Calu3 (cell line): ENCODE measurements around the gene TAS2R41. TPM values are rescaled to one million over a fixed set of nuclear protein-coding genes. Genes with fewer than 3 reads are reported as not detected.

Experiments
- BruUV-seq: library from RNA; stranded (reverse); fragments of 400-500 nt; replicated peaks from 2 replicates; lab custom pipeline; 2021; lab: Mats Ljungman, UMichigan
- CTCF ChIA-PET: fragments of 300-600 bp; sonication (Branson Sonifier 250); formaldehyde crosslinking; loops from one replicate; lab custom pipeline; 2022; ENCODE audit warnings: antibody characterized with exemption; lab: Charles Lee
- DNase-seq: peaks from one replicate; pipeline ENCODE4 v3.0.0; 2022
- H3K27ac Mint-ChIP-seq: one replicate; pipeline ENCODE4 v1.8.0; 2022; ENCODE audit warnings: mixed read lengths; ENCODE audit not compliant: unreplicated experiment
- H3K27me3 Mint-ChIP-seq: one replicate; pipeline ENCODE4 v1.8.0; 2022; ENCODE audit warnings: mixed read lengths; ENCODE audit not compliant: unreplicated experiment
- H3K36me3 Mint-ChIP-seq: one replicate; pipeline ENCODE4 v1.8.0; 2022; ENCODE audit warnings: mild to moderate bottlenecking, moderate library complexity, mixed read lengths; ENCODE audit not compliant: insufficient read depth, unreplicated experiment
- H3K4me1 Mint-ChIP-seq: one replicate; pipeline ENCODE4 v1.8.0; 2022; ENCODE audit warnings: mild to moderate bottlenecking, low read depth, mixed read lengths; ENCODE audit not compliant: unreplicated experiment
- H3K4me3 Mint-ChIP-seq: one replicate; pipeline ENCODE4 v1.8.0; 2022; ENCODE audit warnings: mild to moderate bottlenecking, low read depth, moderate library complexity, mixed read lengths; ENCODE audit not compliant: unreplicated experiment
- H3K9me3 Mint-ChIP-seq: one replicate; pipeline ENCODE4 v1.8.0; 2022; ENCODE audit warnings: low read depth, mixed read lengths; ENCODE audit not compliant: unreplicated experiment
- intact Hi-C: fragments of 100-400 bp; cut with micrococcal nuclease; formaldehyde crosslinking; loops from one replicate; pipeline ENCODE4 v1.10.0; 2022; ENCODE audit not compliant: unreplicated experiment
- total RNA-seq: library from RNA; stranded (reverse); gene quantifications from 2 replicates; pipeline ENCODE4 v1.2.3, GENCODE V29; 2022
- TF ChIP-seq, protein P1 (sequence below): fragments of 200-600 bp; IDR thresholded peaks from one replicate; pipeline ENCODE4 v1.8.0; 2022; ENCODE audit warnings: antibody characterized with exemption; ENCODE audit not compliant: unreplicated experiment

TAS2R41 gene
- total RNA-seq, 1 experiment from 2014 or later: not detected

DNA sequence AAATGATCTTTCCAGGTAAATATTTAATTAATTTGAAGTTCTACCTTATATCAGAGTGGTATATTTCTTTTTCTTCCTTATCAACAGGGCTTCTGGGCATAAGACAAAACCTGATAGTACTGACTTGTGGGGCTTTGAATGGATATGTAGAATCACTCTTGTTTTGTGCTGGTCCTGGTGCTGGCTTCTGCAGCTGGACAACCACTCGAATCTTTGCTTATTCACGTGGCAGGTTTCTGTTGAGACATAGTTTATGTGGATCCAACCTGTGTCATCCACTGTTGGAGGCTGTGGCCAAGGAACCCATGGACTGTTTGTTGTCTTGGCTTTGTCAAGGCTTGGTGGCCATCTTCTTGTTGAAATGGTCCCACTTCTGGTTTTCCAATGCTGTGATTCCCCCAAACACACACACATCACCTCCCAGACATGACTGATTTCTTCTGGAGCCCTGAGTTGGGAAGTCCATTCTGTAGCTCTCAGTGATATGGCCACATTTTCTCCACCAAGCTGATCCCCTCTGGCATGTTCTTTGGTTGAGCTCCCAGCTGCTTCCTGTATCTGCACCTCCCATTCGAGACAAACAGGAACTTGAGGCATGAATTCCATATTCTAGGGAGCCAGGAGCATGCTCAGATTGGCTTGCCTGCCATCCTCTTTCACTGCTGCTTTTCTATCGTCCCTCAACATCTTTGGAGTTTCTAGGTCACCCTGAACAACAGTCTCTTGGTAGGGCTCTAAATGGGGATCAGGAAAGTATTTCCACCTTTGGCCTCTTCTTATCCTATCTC is 19.5 kb downstream of the TAS2R41 start:
- no TSS peak for BruUV-seq

DNA sequence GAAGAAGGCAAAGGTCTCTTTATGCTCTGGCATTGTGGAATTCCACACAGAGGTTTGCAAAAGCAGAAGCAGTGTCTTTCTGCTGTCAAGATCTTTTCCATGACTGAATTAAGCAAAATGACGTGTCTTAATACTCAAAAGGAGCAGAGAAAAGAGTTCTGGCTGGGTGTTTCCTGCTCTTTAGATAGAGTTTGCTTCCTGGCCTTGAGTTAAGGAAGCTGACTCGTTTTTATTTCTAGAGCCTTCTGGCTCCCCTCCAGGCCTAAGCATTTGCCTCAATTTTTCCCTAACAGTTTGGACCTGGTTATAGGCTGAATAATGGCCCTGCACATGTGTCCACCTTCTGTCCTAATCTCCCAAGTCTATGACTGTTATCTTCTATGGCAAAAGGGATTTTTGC is 21.6 kb downstream of the TAS2R41 start:
- CTCF ChIA-PET: no interaction called here
- no peak overlapping the region for H3K27ac Mint-ChIP-seq
- H3K9me3 Mint-ChIP-seq: no peaks in the 10 kb centered on the region
- DNase-seq: no peak
- TF ChIP-seq, protein P1, sequence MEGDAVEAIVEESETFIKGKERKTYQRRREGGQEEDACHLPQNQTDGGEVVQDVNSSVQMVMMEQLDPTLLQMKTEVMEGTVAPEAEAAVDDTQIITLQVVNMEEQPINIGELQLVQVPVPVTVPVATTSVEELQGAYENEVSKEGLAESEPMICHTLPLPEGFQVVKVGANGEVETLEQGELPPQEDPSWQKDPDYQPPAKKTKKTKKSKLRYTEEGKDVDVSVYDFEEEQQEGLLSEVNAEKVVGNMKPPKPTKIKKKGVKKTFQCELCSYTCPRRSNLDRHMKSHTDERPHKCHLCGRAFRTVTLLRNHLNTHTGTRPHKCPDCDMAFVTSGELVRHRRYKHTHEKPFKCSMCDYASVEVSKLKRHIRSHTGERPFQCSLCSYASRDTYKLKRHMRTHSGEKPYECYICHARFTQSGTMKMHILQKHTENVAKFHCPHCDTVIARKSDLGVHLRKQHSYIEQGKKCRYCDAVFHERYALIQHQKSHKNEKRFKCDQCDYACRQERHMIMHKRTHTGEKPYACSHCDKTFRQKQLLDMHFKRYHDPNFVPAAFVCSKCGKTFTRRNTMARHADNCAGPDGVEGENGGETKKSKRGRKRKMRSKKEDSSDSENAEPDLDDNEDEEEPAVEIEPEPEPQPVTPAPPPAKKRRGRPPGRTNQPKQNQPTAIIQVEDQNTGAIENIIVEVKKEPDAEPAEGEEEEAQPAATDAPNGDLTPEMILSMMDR: no peak
- H3K4me1 Mint-ChIP-seq: no peaks in the 10 kb centered on the region
- BruUV-seq: no TSS peak
- no peaks in the 10 kb centered on the region for H3K36me3 Mint-ChIP-seq
- no peaks in the 10 kb centered on the region for H3K27me3 Mint-ChIP-seq
- H3K4me3 Mint-ChIP-seq: no peak overlapping the region
- intact Hi-C loops: loop anchor here (10.0 kb wide), 1 partner anchor 254 kb away; no protein-coding TSS in a partner anchor

More for the DNA sequence above, 19.5 kb downstream of the TAS2R41 start:
- DNase-seq: no peak
- no peaks in the 10 kb centered on the region for H3K9me3 Mint-ChIP-seq
- intact Hi-C loops: loop anchor here (10.0 kb wide), 1 partner anchor 252 kb away; no protein-coding TSS in a partner anchor
- H3K36me3 Mint-ChIP-seq: no peaks in the 10 kb centered on the region
- CTCF ChIA-PET: no interaction called here
- no peak overlapping the region for H3K27ac Mint-ChIP-seq
- H3K27me3 Mint-ChIP-seq: no peaks in the 10 kb centered on the region
- H3K4me3 Mint-ChIP-seq: no peak overlapping the region
- TF ChIP-seq, protein P1: no peak
- H3K4me1 Mint-ChIP-seq: peaks cover 2% of the 10 kb centered on the region

DNA sequence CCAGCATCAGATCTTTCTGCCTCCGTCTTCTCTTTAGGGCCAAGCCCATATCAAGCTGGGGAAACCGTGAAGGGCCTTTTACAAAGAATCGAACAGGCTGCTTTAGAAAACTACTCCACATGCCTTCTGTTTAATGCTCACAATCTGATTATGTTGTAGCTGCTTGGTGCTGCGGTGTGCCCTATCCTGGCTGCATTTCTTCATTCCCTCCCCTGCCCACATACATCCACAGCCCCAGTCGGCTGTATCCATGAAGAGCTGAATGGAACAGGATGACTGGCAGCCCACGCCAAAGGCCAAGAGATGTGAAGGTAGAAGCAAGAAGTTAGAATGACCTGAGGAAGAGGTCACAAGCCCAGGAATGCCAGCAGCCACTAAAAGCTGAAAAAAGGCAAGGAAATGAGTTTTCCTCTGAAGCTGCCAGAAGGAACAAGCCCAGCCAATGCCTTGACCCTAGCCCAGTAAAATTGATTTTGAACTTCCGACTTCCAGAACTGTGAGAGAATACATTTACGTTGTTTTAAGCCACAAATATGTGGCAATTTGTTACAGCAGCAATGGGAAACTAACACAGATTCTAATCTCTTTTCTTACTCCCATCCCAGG is 22.2 kb downstream of the TAS2R41 start:
- intact Hi-C loops: loop anchor here (10.0 kb wide), 1 partner anchor 255 kb away; no protein-coding TSS in a partner anchor
- Mint-ChIP-seq H3K27me3 (no peaks in the 10 kb centered on the region), H3K27ac (no peak overlapping the region), H3K4me1 (no peaks in the 10 kb centered on the region), H3K4me3 (no peak overlapping the region), H3K36me3 (no peaks in the 10 kb centered on the region), H3K9me3 (no peaks in the 10 kb centered on the region)
- no peak for DNase-seq
- no TSS peak for BruUV-seq
- TF ChIP-seq, protein P1: no peak
- CTCF ChIA-PET: no interaction called here

GRCh38 chr7:143503261-143503660 is 25.6 kb downstream of the TAS2R41 start:
- BruUV-seq: no TSS peak
- DNase-seq: no peak
- CTCF ChIA-PET: no interaction called here
- H3K4me3 Mint-ChIP-seq: no peak overlapping the region
- intact Hi-C loops: no loop called here
- H3K27me3 Mint-ChIP-seq: no peaks in the 10 kb centered on the region
- H3K9me3 Mint-ChIP-seq: no peaks in the 10 kb centered on the region
- H3K4me1 Mint-ChIP-seq: no peaks in the 10 kb centered on the region
- H3K36me3 Mint-ChIP-seq: no peaks in the 10 kb centered on the region
- TF ChIP-seq, protein P1: no peak
- H3K27ac Mint-ChIP-seq: no peak overlapping the region
